HG02885 (cell line): ENCODE measurements around the gene AK3.
"Not testable (repeated sequence)": the region's sequence is repeated elsewhere in the genome, so short reads cannot be mapped to it uniquely, and the experiment has no call there.

Source experiments
- ATAC-seq: cut with Tn5 transposase; IDR thresholded peaks from one replicate; pipeline ENCODE4 v1.9.1; 2021; ENCODE audit warnings: mild to moderate bottlenecking; ENCODE audit not compliant: unreplicated experiment, poor library complexity

AK3 gene

DNA sequence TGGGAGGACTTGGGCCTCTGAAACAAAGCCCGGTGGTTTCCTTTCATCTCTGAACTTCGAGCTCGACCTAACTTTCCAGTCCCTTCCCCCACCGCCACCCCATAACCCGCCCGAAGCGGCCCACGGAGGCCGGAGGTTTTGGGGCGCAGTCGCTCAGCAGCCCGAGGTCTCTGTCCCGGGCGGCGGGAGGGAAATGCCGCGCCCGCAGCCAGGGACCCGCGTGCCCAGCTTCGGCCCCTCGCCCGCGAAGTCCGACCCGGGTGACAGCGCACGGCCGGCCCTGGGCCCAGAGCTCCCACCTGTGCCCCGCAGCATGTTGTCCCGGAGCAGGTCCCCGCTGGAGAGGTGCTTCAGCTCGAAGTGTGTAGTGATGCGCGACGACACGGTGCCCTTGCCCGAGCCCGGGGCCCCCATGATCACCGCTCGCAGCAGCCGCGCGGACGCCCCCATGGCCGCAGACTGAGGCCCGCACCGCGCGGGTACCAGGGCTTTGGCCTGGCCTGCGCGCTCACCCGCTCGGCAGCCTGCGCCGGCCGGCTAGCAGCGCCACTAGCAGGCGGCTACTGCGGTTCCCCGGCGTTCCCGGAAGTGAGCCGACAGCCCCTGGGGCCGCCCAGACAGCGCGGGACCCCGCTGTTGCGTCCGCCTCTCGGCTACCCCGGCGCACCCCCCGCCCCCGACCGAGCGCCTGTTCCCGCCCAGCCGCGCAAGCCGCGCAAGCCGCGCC lies at the start of gene AK3:
Gene AK3, minus strand, starts transcription at position 565 of the 727 bp plus-strand sequence. Its CDS starts 115 bp downstream, at position 450.
- peak; percentile 92 for ATAC-seq

DNA sequence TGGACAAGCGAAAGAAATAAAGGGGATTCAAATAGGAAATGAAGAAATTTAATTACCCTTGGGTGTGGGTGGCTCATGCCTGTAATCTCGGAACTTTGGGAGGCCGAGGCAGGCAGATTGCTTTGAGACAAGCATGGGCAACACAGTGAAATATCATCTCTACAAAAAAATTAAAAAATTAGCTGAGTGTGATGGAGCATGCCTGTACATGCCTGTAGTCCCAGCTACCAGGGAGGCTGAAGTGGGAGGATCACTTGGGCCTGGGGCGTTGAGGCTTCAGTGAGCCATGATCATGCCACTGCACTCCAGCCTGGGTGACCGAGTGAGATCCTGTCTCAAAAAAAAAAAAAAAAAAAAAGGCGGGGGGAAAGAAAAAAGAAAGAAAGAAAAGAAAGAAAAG lies 47.7 kb upstream of the AK3 start:
- no peak for ATAC-seq

DNA sequence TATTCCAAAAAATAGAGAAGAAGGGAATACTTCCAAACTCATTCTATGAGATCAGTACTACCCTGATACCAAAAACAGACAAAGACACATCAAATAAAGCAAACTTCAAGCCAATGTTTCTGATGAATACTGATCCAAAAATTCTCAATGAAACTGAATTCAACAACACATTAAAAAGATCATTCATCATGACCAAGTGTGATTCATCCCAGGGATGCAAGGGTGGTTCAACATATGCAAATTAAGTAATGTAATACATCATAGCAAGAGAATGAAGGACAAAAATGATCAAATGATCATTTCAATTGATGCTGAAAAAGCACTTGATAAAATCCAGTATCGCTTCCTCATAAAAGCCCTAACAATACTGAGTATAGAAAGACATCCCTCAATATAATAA lies 46.9 kb upstream of the AK3 start:
- no peak for ATAC-seq

DNA sequence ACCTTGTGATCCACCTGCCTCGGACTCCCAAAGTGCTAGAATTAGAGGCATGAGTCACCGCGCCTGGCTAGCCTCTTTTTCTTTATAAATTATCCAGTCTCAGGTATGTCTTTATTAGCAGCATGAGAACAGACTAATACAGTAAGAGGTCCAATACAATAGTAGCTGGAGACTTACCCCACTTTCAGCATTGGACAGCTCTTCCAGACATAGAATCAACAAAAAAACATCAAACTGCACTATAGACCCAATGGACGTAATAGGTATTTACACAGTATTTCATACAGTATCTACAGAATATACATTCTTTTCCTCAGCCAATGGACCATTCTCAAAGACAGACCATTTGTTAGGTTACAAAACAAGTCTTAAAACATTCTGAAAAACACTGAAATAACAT lies 45.6 kb upstream of the AK3 start:
- no peak for ATAC-seq

- ATAC-seq, result no peak
These were observed 43.4 kb upstream of the AK3 start for GRCh38 chr9:4784403-4784802.

GRCh38 chr9:4783191-4783590 lies 42.2 kb upstream of the AK3 start:
- ATAC-seq, result not testable (repeated sequence)

GRCh38 chr9:4781408-4781807 lies 40.4 kb upstream of the AK3 start:
- no peak for ATAC-seq

DNA sequence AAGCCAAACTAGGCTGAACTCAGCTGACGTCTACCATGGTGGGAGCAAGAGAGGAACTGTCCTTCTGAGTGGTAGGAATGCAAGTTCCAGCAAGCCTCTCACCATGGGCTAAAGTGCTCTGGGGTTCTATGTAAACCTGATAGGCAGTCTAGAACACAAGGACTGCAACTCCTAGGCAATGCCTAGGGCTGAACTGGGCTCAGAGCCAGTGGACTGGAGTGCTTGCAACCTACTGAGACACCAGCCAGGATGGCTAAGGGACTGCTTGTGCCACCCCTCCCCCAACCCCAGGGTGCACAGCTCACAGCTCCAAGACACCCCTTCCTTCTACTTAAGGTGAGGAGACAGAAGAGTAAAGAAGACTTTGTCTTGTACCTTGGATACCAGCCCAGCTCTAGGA lies 39.6 kb upstream of the AK3 start:
- no peak for ATAC-seq

GRCh38 chr9:4774958-4775357 lies 34.0 kb upstream of the AK3 start:
- not testable (repeated sequence) for ATAC-seq

DNA sequence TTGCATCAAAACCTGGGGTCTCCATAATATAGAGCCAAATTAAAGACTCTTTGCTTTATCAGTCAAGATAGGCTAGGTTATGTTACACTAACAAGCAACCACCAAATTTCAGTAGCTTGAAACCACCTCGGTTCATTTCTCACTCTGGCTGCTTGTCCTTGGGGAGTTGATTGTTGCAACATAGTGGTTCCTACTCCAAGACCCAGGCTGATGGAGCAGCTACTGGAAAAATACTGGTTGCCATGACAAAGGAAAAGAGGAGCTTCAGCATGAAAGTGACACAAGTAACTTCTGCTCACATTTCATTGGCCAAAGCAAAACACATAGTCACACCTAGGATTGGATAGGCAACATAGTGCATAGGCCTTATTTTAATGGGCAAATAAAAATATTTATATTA lies 33.2 kb upstream of the AK3 start:
- no peak for ATAC-seq

DNA sequence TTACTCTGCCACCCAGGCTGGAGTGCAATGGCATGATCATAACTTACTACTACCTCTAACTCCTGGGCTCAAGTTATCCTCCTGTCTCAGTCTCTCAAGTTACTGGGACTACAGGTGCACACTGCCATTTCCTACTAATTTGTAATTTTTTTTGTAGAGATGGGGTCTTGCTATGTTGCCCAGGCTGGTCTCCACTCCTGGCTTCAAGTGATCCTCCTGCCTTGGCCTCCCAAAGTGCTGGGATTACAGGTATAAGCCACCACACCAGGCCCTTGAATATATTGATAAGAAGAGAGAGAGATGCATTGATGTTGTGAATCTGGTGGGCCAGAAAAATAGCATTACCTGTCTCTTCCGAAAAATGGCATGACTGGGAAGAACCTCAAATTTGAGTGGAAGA lies 30.8 kb upstream of the AK3 start:
- no peak for ATAC-seq

GRCh38 chr9:4769321-4770080 lies 28.5 kb upstream of the AK3 start:
- peak; percentile 45 for ATAC-seq

DNA sequence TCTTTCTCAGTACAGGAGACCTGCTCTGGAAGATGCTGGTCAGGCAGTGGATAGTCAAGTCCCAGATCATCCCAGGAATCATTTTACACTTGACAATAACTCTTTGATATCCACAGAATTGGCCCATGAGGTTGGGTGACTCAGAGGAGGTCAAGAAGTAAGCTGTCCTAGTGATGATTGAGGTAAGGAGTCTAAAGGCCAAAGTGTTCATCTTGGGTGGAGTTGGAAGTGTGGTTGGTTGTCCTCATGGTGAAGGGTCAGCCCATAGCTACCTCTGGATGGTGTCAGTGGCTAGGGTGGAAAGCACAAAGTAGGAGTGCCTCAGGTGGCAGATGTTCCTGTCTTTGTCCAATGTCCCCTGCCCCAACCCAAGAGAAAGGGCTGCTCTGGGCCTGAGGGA lies 27.7 kb upstream of the AK3 start:
- no peak for ATAC-seq

DNA sequence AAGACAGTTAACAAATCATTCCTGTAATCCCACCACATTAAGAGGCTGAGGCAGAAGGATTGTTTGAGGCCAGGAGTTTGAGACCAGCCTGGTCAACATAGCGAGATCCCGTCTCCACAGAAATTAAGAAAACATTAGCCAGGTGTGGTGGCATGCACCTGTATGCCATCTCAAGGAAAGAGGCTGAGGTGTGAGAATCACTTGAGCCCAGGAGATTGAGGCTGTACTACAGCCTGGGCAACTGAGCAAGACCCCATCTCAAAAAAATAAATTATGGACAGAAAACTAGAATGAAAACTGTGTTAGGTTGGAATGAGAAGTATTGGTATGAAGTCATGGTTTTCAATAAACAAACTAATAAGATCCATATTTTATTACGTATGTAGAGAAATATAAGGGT lies 23.0 kb upstream of the AK3 start:
- ATAC-seq, result no peak

DNA sequence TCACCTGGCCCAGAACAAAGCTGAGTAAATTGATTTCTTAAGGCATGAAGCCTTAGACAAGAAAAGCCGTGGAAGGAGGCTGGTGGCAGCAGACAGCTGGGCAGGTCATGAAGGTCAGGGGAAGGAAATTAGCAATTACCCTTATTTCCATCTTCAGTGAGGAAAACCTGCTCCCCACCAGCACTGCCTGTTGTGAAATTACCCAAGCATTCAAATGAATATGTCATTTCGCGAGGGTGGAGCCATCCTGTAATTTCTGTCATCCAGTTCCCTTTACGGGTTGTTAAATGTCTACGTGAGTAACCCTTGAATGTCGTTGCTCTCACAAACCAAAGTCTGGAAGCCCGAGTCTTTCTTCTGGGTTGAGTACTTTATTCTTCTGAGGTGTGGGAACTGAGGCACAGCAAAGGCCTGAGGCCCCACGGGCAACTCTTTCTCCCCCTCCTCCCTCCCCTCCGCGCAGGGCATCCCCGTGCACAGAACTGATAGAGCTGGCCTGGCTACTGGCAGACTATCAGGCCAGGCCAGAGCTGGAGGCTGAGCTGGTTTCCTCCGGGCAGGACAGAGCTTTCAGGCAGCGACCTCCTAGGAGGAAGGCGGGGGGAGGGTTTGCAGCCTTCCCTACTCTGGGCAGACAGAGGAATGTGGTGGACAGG lies 22.0 kb upstream of the AK3 start:
- peak; percentile 31 for ATAC-seq

DNA sequence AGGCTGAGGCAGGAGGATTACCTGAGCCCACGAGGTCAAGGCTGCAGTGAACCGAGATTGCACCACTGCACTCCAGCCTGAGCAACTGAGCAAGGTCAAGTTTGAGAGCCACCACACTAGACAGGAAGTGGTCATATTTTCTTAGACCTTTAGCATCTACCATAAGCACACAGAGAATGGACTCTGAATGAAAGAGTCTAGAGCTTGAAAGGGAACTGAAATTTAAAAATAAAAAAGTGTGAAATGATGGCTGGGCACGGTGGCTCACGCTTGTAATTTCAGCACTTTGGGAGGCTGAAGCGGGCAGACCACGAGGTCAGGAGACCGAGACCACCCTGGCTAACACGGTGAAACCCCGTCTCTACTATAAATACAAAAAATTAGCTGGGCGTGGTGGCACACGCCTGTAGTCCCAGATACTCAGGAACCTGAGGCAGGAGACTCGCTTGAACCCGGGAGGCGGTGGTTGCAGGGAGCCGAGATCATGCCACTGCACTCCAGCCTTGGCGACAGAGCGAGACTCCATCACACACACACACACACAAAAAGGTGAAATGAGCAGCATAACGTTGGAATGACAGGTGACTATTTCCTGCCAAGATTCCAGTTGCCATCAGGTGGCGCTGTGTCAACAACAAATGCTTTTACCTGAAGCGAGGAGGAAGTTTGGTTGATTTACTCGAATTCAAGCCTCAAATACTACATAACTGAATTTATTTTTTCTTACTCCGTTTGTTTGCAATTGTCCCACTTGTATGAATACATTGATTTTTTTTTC lies 21.3 kb upstream of the AK3 start:
- peak; percentile 86 for ATAC-seq

- ATAC-seq, result no peak
These were observed 19.1 kb upstream of the AK3 start for GRCh38 chr9:4760122-4760521.

- ATAC-seq, result no peak
These were observed 15.4 kb upstream of the AK3 start for GRCh38 chr9:4756420-4756819.

DNA sequence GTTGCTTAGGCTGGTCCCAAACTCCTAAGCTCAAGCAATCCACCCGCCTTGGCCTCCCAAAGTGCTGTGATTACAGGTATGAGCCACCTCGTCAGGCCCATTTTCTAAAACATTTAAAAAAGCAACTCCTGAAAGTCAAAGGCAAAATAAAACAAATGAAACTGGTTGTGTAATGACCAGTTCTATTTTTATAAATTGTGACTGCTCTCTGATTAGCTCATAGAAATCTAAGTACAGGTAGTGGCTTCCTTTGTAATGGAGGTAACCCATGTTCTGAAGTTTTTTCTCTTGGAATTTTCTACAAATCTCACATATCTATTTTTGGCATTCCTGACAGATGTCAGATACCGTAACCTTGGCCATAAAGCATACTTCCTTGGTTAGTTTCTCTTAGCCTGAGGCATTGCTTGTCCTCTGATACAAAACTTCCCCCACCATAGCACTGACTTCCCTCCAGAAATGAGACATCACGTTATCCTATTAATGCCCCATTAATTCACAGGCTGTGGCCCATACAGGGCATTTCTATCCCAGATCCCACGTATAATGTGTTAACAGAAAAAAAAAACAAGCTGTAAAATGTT lies 14.1 kb upstream of the AK3 start:
- no peak for ATAC-seq

DNA sequence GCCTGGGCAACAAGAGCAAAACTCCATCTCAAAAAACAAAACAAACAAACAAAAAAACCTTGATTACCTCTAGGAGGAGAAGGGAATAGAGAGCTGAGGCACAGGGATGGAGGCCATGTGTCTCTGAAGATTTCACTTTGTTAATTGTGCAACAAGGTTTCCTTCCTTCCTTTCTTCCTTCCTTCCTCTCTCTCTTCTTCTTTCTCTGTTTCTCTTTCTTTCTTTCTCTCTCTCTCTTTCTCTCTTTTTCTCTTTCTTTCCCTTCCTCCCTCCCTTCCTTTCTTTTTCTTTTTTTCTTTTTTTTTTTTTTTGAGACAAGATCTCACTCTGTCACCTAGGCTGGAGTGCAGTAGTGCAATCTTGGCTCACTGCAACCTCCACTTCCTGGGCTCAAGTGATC lies 13.5 kb upstream of the AK3 start:
- ATAC-seq, result not testable (repeated sequence)
